GM12874 (cell line): ENCODE results near the gene RTTN.

Source experiments
- CTCF ChIP-seq: IDR thresholded peaks from 2 replicates; pipeline ENCODE4 v1.5.1; 2011; ENCODE audit warnings: low read depth, mild to moderate bottlenecking, control low read depth, low read length, moderate library complexity; ENCODE audit not compliant: insufficient read depth

The RTTN gene

GRCh38 chr18:70205421-70206397 lies at the start of gene RTTN:
Gene RTTN, minus strand, starts transcription at chr18:70205687. Its CDS starts 29 bp downstream, at chr18:70205658.
- no peak for TF ChIP-seq CTCF

GRCh38 chr18:70250781-70251180 lies 45.3 kb upstream of the RTTN start:
- no peak for TF ChIP-seq CTCF

GRCh38 chr18:70249118-70249517 lies 43.6 kb upstream of the RTTN start:
- no peak for TF ChIP-seq CTCF

GRCh38 chr18:70246061-70246466 lies 40.6 kb upstream of the RTTN start:
- no peak for TF ChIP-seq CTCF

- TF ChIP-seq CTCF: no peak
Measured at GRCh38 chr18:70243131-70243929, 37.8 kb upstream of the RTTN start.

GRCh38 chr18:70235478-70235877 lies 30.0 kb upstream of the RTTN start:
- TF ChIP-seq CTCF: no peak
